SK-N-SH treated with all-trans-retinoic acid at 6 μM for 48 hours (cell line): Measurements from ENCODE around the gene CIT.

Experiments
- CREB5 ChIP-seq: fragments of 250-450 bp; sonication (Bioruptor Pico); IDR thresholded peaks from 2 replicates; pipeline ENCODE4 v1.5.1; 2020; ENCODE audit warnings: low read depth, mild to moderate bottlenecking, moderate library complexity
- POU6F1 ChIP-seq: fragments of 250-450 bp; sonication (Bioruptor Pico); IDR thresholded peaks from 2 replicates; pipeline ENCODE4 v1.8.0; 2021; ENCODE audit warnings: low read depth, mild to moderate bottlenecking, moderate library complexity, borderline replicate concordance
- RARB ChIP-seq: fragments of 250-450 bp; sonication (Bioruptor Pico); IDR thresholded peaks from 2 replicates; pipeline ENCODE4 v1.8.0; 2021; ENCODE audit warnings: mild to moderate bottlenecking, moderate library complexity
- TCF4 ChIP-seq: fragments of 250-450 bp; sonication (Bioruptor Pico); IDR thresholded peaks from 2 replicates; pipeline ENCODE4 v1.8.0; 2021; ENCODE audit warnings: mild to moderate bottlenecking, moderate library complexity, borderline replicate concordance
- TOX ChIP-seq: fragments of 250-450 bp; sonication (Bioruptor Pico); IDR thresholded peaks from 2 replicates; pipeline ENCODE4 v1.8.0; 2021; ENCODE audit warnings: mild to moderate bottlenecking, moderate library complexity, borderline replicate concordance
- ZFP3 ChIP-seq: fragments of 250-450 bp; sonication (Bioruptor Pico); IDR thresholded peaks from 2 replicates; pipeline ENCODE4 v1.5.0; 2020; ENCODE audit warnings: mild to moderate bottlenecking, moderate library complexity
- ZNF565 ChIP-seq: fragments of 450-650 bp; formaldehyde crosslinking; conservative IDR thresholded peaks from 2 replicates; pipeline ENCODE4 v1.5.0; 2020; ENCODE audit warnings: low read depth, mild to moderate bottlenecking, moderate library complexity
- ZNF70 ChIP-seq: fragments of 450-650 bp; formaldehyde crosslinking; IDR thresholded peaks from 2 replicates; pipeline ENCODE4 v1.5.0; 2020; ENCODE audit warnings: mild to moderate bottlenecking, moderate library complexity
- TF ChIP-seq, protein P1 (sequence below): fragments of 250-450 bp; sonication (Bioruptor Pico); IDR thresholded peaks from 2 replicates; pipeline ENCODE4 v1.8.0; 2020; ENCODE audit warnings: mild to moderate bottlenecking, moderate library complexity, borderline replicate concordance

GRCh38 chr12:119671070-119671469 is 206.1 kb downstream of the CIT start:
- TF ChIP-seq POU6F1 (CRISPR knock-in tag): no peak
- TF ChIP-seq, protein P1, sequence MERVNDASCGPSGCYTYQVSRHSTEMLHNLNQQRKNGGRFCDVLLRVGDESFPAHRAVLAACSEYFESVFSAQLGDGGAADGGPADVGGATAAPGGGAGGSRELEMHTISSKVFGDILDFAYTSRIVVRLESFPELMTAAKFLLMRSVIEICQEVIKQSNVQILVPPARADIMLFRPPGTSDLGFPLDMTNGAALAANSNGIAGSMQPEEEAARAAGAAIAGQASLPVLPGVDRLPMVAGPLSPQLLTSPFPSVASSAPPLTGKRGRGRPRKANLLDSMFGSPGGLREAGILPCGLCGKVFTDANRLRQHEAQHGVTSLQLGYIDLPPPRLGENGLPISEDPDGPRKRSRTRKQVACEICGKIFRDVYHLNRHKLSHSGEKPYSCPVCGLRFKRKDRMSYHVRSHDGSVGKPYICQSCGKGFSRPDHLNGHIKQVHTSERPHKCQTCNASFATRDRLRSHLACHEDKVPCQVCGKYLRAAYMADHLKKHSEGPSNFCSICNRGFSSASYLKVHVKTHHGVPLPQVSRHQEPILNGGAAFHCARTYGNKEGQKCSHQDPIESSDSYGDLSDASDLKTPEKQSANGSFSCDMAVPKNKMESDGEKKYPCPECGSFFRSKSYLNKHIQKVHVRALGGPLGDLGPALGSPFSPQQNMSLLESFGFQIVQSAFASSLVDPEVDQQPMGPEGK (CRISPR knock-in tag): no peak
- TF ChIP-seq TCF4 (CRISPR knock-in tag): no peak
- TF ChIP-seq ZNF565 (CRISPR knock-in tag): no peak
- no peak for TF ChIP-seq RARB (CRISPR knock-in tag)
- no peak for TF ChIP-seq TOX (CRISPR knock-in tag)
- TF ChIP-seq CREB5 (CRISPR knock-in tag): no peak
- TF ChIP-seq ZNF70 (CRISPR knock-in tag): no peak
- TF ChIP-seq ZFP3: no peak
